Measurements from ENCODE around the gene BTBD1.

GRCh38 chr15:83099290-83099689 lies 32.2 kb upstream of the BTBD1 start:
- TF ChIP-seq POLR2AphosphoS5 (IDR thresholded peaks at IDR 0.05; ENCODE audit: low read depth, low read length) (no peak), EZH2 (IDR thresholded peaks at IDR 0.05) (no peak), ATF3 (IDR thresholded peaks at IDR 0.05) (no peak), TCF7L2 (IDR thresholded peaks at IDR 0.05; ENCODE audit: borderline replicate concordance, extremely low read depth, insufficient read depth, insufficient read length) (no peak), JUND (IDR thresholded peaks at IDR 0.05) (no peak), CEBPB (IDR thresholded peaks at IDR 0.05; ENCODE audit: low read depth) (no peak)
- TF ChIP-seq, protein P1, sequence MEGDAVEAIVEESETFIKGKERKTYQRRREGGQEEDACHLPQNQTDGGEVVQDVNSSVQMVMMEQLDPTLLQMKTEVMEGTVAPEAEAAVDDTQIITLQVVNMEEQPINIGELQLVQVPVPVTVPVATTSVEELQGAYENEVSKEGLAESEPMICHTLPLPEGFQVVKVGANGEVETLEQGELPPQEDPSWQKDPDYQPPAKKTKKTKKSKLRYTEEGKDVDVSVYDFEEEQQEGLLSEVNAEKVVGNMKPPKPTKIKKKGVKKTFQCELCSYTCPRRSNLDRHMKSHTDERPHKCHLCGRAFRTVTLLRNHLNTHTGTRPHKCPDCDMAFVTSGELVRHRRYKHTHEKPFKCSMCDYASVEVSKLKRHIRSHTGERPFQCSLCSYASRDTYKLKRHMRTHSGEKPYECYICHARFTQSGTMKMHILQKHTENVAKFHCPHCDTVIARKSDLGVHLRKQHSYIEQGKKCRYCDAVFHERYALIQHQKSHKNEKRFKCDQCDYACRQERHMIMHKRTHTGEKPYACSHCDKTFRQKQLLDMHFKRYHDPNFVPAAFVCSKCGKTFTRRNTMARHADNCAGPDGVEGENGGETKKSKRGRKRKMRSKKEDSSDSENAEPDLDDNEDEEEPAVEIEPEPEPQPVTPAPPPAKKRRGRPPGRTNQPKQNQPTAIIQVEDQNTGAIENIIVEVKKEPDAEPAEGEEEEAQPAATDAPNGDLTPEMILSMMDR (IDR thresholded peaks at IDR 0.05 in 2 of 3, conservative IDR thresholded peaks at IDR 0.05 in 1 of 3; ENCODE audit: borderline replicate concordance in 1 of 3, insufficient read depth in 1 of 3, low read depth in 2 of 3, low read length in 2 of 3), result no peak

All from HCT116 (cell line).